Measurements from ENCODE around the gene GFER. TPM values are rescaled to one million over a fixed set of nuclear protein-coding genes. Genes with fewer than 3 reads are reported as not detected.
A peak's percentile ranks its signal among the peaks of the same experiment; 100 is the strongest.

GFER gene
- total and polyA plus RNA-seq, 2 of the 8 experiments (the other 6 are each of a cell fraction or from before 2014, with no cell fraction given) = 17.7 to 37.9 TPM

- TF ChIP-seq SIN3A (conservative IDR thresholded peaks at IDR 0.05 in 1 of 2, IDR thresholded peaks at IDR 0.05 in 1 of 2; ENCODE audit: low read depth in 1 of 2, low read length in 2 of 2) (peak in 1 of 2 experiments; percentile 51; a peak in 2 of 4 replicates), CEBPB (IDR thresholded peaks at IDR 0.05; ENCODE audit: low read depth, low read length) (no peak), POLR2AphosphoS5 (IDR thresholded peaks at IDR 0.05; ENCODE audit: low read depth, low read length) (peak; percentile 100), JUN (IDR thresholded peaks at IDR 0.05; ENCODE audit: low read depth, low read length) (no peak), GTF2F1 (IDR thresholded peaks at IDR 0.05; ENCODE audit: borderline replicate concordance, low read depth, low read length) (peak; percentile 93), EZH2 (IDR thresholded peaks at IDR 0.05; ENCODE audit: low read depth, low read length, severe bottlenecking) (no peak), TAF7 (optimal IDR thresholded peaks at IDR 0.05; ENCODE audit: borderline replicate concordance, low read depth, low read length) (peak; percentile 99), BACH1 (IDR thresholded peaks at IDR 0.05; ENCODE audit: low read length) (no peak), TBP (IDR thresholded peaks at IDR 0.05; ENCODE audit: low read depth, low read length) (peak; percentile 98), JUND (IDR thresholded peaks at IDR 0.05; ENCODE audit: low read length) (no peak), MAFK (IDR thresholded peaks at IDR 0.05; ENCODE audit: low read depth, low read length) (no peak), SUZ12 (IDR thresholded peaks at IDR 0.05; ENCODE audit: low read length) (no peak), SIX5 (IDR thresholded peaks at IDR 0.05; ENCODE audit: low read depth, low read length) (no peak), GABPA (IDR thresholded peaks at IDR 0.05; ENCODE audit: borderline replicate concordance, insufficient read depth, low read length) (no peak), BRCA1 (IDR thresholded peaks at IDR 0.05; ENCODE audit: low read depth, low read length) (peak; percentile 86), SIRT6 (IDR thresholded peaks at IDR 0.05; ENCODE audit: low read length) (no peak), SP2 (IDR thresholded peaks at IDR 0.05; ENCODE audit: low read length) (no peak), BCL11A (IDR thresholded peaks at IDR 0.05; ENCODE audit: low read depth in 2 of 2, low read length in 2 of 2) (no peak), ZNF274 (IDR thresholded peaks at IDR 0.05; ENCODE audit: borderline replicate concordance, extremely low read depth, low read length) (no peak), PHF8 (conservative IDR thresholded peaks at IDR 0.05; ENCODE audit: low read depth, low read length) (peak; percentile 93), RNF2 (IDR thresholded peaks at IDR 0.05; ENCODE audit: borderline replicate concordance, low read depth, low read length, missing control alignments, poor library complexity, severe bottlenecking) (no peak), ATF2 (IDR thresholded peaks at IDR 0.05; ENCODE audit: low read length) (peak; percentile 51; the same call in 1 of the 2 replicates), TEAD4 (IDR thresholded peaks at IDR 0.05; ENCODE audit: low read depth, low read length) (no peak)
Observed at GRCh38 chr16:1964506-1965395, 19.2 kb upstream of the GFER start, which contains the start of gene RPS2 (continued).
